ENCODE measurements around the gene OSMR.

The OSMR gene

DNA sequence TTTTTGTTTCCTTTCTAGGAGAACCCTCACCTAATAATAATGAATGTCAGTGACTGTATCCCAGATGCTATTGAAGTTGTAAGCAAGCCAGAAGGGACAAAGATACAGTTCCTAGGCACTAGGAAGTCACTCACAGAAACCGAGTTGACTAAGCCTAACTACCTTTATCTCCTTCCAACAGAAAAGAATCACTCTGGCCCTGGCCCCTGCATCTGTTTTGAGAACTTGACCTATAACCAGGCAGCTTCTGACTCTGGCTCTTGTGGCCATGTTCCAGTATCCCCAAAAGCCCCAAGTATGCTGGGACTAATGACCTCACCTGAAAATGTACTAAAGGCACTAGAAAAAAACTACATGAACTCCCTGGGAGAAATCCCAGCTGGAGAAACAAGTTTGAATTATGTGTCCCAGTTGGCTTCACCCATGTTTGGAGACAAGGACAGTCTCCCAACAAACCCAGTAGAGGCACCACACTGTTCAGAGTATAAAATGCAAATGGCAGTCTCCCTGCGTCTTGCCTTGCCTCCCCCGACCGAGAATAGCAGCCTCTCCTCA, 87.1 kb downstream of the OSMR start:
- DNase-seq, result no peak

DNA sequence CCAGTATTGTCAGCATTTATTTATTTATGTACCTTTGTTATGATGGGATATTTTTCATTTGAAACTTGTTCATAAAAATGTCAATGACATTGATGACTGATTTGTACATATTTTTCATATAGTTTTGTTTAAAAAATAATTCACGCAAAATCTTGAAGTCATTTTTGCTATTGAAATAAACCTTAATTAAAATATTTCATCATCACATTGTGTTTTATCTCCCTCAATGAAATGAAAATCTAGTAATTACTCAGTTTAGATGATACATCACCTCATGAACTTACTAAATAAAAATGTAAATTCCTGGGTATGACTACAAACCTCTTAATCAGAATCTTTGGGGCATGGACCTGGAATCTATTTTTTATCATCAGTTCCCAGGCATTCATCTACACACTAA, 89.6 kb downstream of the OSMR start:
- no peak for DNase-seq

DNA sequence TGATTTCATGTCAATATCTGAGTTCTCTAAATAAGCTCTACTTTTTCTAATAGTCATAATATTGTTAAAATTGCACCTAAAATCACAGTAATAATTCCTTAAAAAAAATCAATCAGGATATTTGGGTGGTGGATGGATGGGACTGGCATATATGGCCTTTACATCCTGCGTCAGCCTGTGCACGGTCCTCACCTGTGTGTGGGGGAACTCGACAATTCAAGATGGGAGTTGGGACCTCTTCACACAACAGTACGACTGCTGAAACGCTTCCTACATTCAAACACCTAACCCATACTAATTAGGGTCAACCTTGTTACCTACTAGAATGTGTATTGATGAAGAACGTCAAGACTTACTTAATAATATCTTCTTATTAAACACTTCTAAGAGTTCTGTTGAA, 90.5 kb downstream of the OSMR start:
- DNase-seq, result no peak

DNA sequence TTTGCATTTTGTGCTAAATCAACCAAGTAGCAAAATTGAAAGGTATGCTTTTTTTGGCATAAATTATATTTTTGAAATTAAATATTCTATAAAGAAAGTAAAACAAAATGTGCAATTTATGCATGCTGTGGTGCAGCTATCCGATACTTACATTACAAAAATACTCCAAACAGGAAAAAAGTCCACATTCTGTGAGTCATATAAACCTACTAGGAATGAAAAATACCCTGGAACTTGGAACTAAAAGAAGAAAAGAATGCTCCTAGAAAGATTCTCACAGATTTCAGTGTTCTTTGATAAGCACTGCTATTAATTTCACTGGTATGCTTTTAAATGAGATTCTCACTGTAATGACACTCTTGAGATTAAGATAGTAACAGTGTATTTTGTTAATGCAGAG, 92.6 kb downstream of the OSMR start:
- no peak for DNase-seq

DNA sequence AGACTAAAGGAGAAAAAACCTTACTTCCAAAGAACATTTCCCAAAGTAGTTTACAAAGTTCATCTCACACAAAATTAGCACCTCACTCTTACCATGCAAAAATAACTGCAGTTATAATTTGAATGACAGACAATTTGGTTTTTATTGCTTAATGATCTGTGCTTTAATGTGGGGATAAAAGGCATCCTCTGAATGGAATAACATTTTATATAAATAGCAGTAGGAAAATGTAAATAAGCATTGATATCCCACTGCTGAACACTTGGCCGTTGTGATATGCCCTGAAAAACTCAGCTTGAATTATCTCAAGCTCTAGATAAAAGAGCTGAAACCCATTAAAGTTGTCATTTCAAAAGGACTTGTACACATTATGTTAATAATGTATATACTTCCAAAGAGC, 93.2 kb downstream of the OSMR start:
- no peak for DNase-seq

DNA sequence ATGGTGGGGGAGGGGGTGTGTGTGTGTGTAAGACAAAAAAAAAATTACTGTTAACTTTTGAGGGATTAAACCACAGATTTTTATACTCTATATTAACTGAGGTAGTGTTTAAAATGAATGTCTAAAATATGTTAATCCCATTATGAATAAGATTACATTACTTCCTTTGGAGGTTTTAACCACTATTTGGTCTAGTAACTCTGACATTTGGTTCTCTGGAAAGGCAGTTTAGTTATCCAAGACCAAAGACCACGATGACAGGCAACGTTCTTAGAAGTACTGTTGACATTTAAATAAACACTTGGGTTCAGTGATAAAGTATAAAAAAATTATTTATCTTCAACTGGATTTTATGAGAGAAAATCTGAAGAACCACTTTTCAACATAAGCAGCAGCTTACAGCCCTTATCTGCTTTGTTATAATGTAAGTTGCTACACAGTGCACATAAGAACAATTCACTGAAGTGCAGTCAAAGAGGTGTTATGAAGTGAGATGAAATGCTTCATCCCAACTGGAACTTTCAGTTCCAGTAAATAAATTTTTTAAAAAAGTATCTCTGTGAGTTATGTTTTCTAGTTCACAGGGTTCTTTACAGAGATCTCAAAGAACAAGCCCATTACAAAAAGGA, 94.5 kb downstream of the OSMR start:
- DNase-seq, result no peak

DNA sequence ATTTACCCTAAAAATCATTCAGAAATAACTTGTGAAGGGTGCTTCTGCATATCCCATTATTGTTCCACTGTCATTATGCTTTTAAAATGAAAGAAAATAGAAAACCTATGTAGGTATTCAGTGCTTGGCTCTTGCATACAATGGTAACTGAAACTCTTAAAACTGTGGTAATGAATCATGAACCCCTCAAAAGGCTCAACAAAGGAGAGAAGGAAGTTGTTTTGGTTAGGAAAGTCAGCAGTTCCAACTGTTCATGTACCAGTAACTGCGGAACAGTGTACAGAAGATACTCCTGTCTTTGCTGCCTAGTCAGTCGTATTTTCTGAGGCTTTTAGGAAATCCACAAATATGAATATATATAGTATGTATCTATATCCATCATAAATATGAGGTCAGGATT, 96.1 kb downstream of the OSMR start:
- no peak for DNase-seq

DNA sequence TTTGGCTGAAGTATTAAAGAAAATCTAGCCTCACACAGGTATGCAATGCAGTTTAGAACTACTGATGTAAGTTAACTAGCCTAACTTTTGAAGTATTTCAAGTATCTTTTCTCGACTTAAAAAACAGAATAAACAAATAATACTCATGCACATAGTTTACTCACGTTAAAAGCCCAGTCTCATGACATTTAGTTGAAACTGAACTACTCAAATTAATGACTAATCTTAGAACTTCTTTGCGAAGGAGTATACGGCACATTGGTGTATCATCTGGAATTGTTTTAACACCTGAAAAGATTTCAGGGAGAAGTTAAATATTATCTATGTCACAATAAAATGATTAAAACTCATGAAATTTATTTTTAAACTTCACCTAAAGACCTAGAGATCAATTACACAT, 98.5 kb downstream of the OSMR start:
- DNase-seq, result no peak

DNA sequence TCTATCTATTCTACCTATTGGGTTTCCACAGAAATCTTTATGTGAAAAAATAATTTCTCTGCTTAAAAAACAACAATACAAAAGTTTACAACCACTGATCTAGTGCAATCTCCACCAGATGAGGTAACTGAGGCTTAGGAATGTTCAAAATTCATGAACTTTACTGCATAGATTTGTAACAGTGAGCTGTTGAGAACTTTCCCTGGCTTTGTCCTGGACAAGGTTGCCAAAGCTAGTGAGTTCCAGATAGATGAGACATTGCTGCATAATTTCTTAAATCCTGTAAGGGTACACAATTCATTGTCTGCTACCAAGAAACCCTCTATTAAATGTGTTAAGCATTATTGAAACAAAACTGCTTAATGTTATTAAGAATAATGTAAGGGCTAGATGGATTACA, 102.7 kb downstream of the OSMR start:
- DNase-seq, result no peak

DNA sequence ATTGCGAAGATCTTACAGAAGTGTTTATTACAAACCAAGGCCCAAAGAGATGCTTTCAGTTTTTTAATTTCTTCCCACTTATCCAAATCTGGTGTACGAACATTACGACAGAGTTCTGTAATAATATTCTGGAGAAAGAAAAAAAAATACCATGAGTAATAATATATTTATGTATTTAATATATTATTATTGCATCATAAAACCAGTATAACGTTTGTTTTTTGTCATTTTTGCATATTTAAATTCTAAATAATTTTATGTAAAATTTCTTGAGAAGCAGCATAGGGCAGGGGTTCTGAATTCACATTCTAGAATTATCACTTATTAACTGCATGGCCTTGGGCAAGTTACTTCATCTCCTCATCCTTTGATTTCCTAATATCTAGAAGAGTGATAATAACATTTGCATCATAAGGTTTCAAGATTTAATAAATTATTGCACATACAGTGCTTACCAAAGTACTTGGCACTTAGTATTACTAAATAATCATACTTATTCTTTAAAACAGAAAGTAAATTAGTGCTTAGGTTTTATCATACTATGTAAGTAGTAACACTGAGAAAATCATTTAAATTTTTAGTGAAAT, 107.7 kb downstream of the OSMR start:
- DNase-seq, result no peak

DNA sequence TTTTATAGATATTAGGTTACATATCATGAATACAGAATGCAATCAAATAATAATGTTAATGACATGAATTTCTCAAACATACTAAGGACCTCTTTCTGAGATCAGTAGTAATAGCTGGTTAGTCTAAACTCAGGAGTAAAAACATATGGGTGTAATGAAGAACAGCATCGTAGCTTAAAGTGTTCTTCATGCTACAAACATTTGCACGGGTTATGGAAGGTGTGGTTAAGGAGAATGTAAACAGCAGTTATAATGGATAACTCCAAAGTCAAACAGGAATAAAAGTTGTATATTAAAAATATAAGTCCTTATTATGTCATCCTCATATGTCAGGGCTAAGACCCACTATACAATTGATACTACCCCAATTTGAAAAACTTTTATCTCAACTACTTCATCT, 115.9 kb downstream of the OSMR start:
- no peak for DNase-seq

DNA sequence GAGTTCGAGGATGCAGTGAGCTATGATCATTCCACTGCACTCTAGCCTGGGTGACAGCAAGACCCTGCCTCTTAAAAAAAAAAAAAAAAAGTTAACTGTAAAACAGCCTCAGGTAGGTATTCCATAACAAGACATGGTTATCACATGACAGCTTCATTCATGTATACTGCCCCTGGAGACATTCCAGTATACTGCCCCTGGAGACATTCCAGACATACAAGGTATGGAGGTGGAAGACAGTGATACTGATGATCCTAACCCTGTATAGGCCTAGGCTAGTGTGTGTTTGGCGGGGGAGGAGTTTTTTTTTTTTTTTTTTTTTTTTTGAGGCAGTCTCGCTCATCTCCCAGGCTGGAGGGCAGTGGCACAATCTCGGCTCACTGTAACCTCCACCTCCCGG, 122.9 kb downstream of the OSMR start:
- no peak for DNase-seq

DNA sequence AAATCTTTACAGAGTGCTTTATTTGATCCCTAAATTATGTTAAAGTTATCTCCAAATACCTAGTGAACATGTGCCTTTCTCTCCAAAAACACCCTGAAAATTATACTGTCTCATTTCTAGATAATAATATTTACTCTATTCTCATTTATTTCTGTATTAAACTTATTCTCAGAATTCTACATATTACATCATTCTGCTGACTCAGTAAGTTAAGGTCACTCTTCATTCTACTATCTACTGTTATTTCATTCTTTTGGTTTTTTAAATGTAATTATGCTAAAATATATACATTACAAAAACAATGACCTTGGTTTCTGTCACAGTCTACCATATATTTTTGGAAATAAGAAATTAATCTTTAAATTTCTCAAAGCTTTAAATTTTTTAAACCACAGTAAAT, 132.2 kb downstream of the OSMR start:
- no peak for DNase-seq

DNA sequence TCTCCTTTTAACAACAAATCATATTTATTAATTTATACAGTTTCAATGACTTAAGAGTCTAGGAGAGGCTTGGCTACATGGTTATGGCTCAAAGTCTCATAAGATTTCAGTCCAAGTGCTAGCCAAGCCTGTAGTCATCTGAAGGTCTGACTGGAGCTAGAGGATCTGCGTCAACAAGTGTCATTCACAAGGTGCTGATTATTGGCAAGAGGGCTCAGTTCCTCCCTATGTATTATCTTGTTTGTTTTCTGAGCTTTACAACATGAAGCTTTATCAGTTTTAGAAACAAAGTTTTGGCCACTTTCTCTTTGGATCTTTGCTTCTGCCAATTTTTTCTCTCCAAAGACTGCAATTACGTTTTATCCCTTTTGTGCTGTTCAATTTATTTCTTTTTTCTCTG, 133.7 kb downstream of the OSMR start:
- DNase-seq, result no peak

Data from NCI-H774 (cell line).